Neural cell (in vitro differentiated cells): ENCODE measurements around the gene TMEM220. TPM values are rescaled to one million over a fixed set of nuclear protein-coding genes. Genes with fewer than 3 reads are reported as not detected.

Source experiments
- H2AFZ ChIP-seq: fragments of 200-600, 300-800 bp; sonication (generic), shearing (Covaris generic); 2 replicates; pipeline ENCODE4 v1.6.0; 2014; ENCODE audit warnings: low read depth, mild to moderate bottlenecking, antibody characterized with exemption, low read length, moderate library complexity
- H3F3A ChIP-seq: fragments of 200-600 bp; shearing (Covaris generic); 2 replicates; pipeline ENCODE4 v1.6.1; 2016; ENCODE audit warnings: mild to moderate bottlenecking, moderate library complexity, mixed read lengths, antibody characterized with exemption, low read length; ENCODE audit not compliant: insufficient read depth, poor library complexity, severe bottlenecking
- H3K27ac ChIP-seq: fragments of 200-600, 300-800 bp; sonication (generic), shearing (Covaris generic); 2 replicates; pipeline ENCODE4 v1.5.1; 2014; ENCODE audit warnings: mild to moderate bottlenecking, low read length, moderate library complexity
- H3K27me3 ChIP-seq: fragments of 300-800, 200-600 bp; sonication (generic), shearing (Covaris generic); 2 replicates; pipeline ENCODE4 v1.6.0; 2014; ENCODE audit warnings: mild to moderate bottlenecking, low read depth, low read length, moderate library complexity; ENCODE audit not compliant: insufficient read depth
- H3K36me3 ChIP-seq: fragments of 300-800, 200-600 bp; sonication (generic), shearing (Covaris generic); 2 replicates; pipeline ENCODE4 v1.5.1; 2014; ENCODE audit warnings: mild to moderate bottlenecking, antibody characterized with exemption, low read length, moderate library complexity; ENCODE audit not compliant: insufficient read depth
- H3K4me2 ChIP-seq: fragments of 300-800, 200-600 bp; sonication (generic), shearing (Covaris generic); 2 replicates; pipeline ENCODE4 v1.6.0; 2014; ENCODE audit warnings: mild to moderate bottlenecking, low read length
- H3K4me3 ChIP-seq: fragments of 300-800, 200-600 bp; sonication (generic), shearing (Covaris generic); 2 replicates; pipeline ENCODE4 v1.5.1; 2014; ENCODE audit warnings: mild to moderate bottlenecking, low read length, moderate library complexity
- H3K79me2 ChIP-seq: fragments of 200-600 bp; shearing (Covaris generic); replicated peaks from 2 replicates; pipeline ENCODE4 v1.6.0; 2014; ENCODE audit warnings: mild to moderate bottlenecking, low read length, moderate library complexity; ENCODE audit not compliant: insufficient read depth
- H3K9ac ChIP-seq: fragments of 300-800, 200-600 bp; sonication (generic), shearing (Covaris generic); 2 replicates; pipeline ENCODE4 v1.6.1; 2016; ENCODE audit warnings: mild to moderate bottlenecking, low read length, mixed read lengths
- H3K9me2 ChIP-seq: fragments of 200-600 bp; shearing (Covaris generic); 2 replicates; pipeline ENCODE4 v1.6.1; 2016; ENCODE audit warnings: mild to moderate bottlenecking, low read length, mixed read lengths; ENCODE audit not compliant: insufficient read depth
- H3K9me3 ChIP-seq: fragments of 200-600, 300-800 bp; sonication (generic), shearing (Covaris generic); 2 replicates; pipeline ENCODE4 v1.6.1; 2016; ENCODE audit warnings: mild to moderate bottlenecking, mixed run types, low read length, moderate library complexity, mixed read lengths
- H4K20me1 ChIP-seq: fragments of 200-600 bp; shearing (Covaris generic); 2 replicates; pipeline ENCODE4 v1.6.1; 2016; ENCODE audit warnings: mild to moderate bottlenecking, mixed run types; ENCODE audit not compliant: insufficient read depth
- CTCF ChIP-seq: fragments of 450-650 bp; IDR thresholded peaks from 2 replicates; pipeline ENCODE4 v1.5.1; 2014; ENCODE audit warnings: antibody characterized with exemption, mild to moderate bottlenecking, moderate library complexity; ENCODE audit not compliant: poor library complexity, severe bottlenecking
- EP300 ChIP-seq: fragments of 450-650 bp; conservative IDR thresholded peaks from 2 replicates; pipeline ENCODE4 v1.6.1; 2014; ENCODE audit warnings: antibody characterized with exemption, mild to moderate bottlenecking, moderate library complexity; ENCODE audit not compliant: poor library complexity, severe bottlenecking
- EZH2 ChIP-seq: fragments of 200-600, 300-800 bp; shearing (Covaris generic), sonication (generic); IDR thresholded peaks from 2 replicates; pipeline ENCODE4 v1.6.1; 2014; ENCODE audit warnings: antibody characterized with exemption, low read length, borderline replicate concordance, mild to moderate bottlenecking; ENCODE audit not compliant: insufficient read depth, poor library complexity, severe bottlenecking
- MXI1 ChIP-seq: fragments of 450-650 bp; conservative IDR thresholded peaks from 2 replicates; pipeline ENCODE4 v1.6.1; 2014; ENCODE audit warnings: antibody characterized with exemption, mild to moderate bottlenecking; ENCODE audit not compliant: poor library complexity, severe bottlenecking
- POLR2AphosphoS5 ChIP-seq: IDR thresholded peaks from 2 replicates; pipeline ENCODE4 v1.6.1; 2012
- RAD21 ChIP-seq: fragments of 450-650 bp; conservative IDR thresholded peaks from 2 replicates; pipeline ENCODE4 v1.6.1; 2014; ENCODE audit warnings: antibody characterized with exemption, mild to moderate bottlenecking, moderate library complexity
- REST ChIP-seq: IDR thresholded peaks from 2 replicates; pipeline ENCODE4 v1.6.1; 2012; ENCODE audit warnings: borderline replicate concordance
- SMC3 ChIP-seq: fragments of 450-650 bp; conservative IDR thresholded peaks from 2 replicates; pipeline ENCODE4 v1.6.1; 2014; ENCODE audit warnings: antibody characterized with exemption, mild to moderate bottlenecking, moderate library complexity; ENCODE audit not compliant: poor library complexity
- TAF1 ChIP-seq: IDR thresholded peaks from 2 replicates; pipeline ENCODE4 v1.6.1; 2012; ENCODE audit warnings: low read depth
- polyA plus RNA-seq: library from polyadenylated mRNA; depleted of rRNA; stranded (reverse); fragments of >200 nt; gene quantifications from 2 replicates; pipeline ENCODE4 v1.2.3, GENCODE V29; 2014

The TMEM220 gene
- polyA plus RNA-seq, 1 donor from 2014 or later = not detected

GRCh38 chr17:10776381-10776780 is 46.6 kb upstream of the TMEM220 start:
- no peaks in the 10 kb centered on the region for H3K9me2 ChIP-seq
- TF ChIP-seq TAF1 (no peak), CTCF (no peak), POLR2AphosphoS5 (no peak), MXI1 (no peak), SMC3 (no peak), RAD21 (no peak)
- no peak overlapping the region for H3K9ac ChIP-seq
- H3K4me3 ChIP-seq = no peak overlapping the region
- no peaks in the 10 kb centered on the region for H3K36me3 ChIP-seq
- no peak overlapping the region for H3K4me2 ChIP-seq
- H4K20me1 ChIP-seq = no peaks in the 10 kb centered on the region
- no peaks in the 10 kb centered on the region for H3K79me2 ChIP-seq
- no peak overlapping the region for H2AFZ ChIP-seq
- H3K9me3 ChIP-seq = no peaks in the 10 kb centered on the region
- H3F3A ChIP-seq = peaks cover 5% of the 10 kb centered on the region
- H3K27me3 ChIP-seq = no peaks in the 10 kb centered on the region
- H3K27ac ChIP-seq = peak overlapping the region; percentile 9

GRCh38 chr17:10775740-10776356 is 46.0 kb upstream of the TMEM220 start:
- Histone ChIP-seq H3K27ac (peak overlapping the region; percentile 95), H3K79me2 (no peaks in the 10 kb centered on the region), H3K4me3 (no peak overlapping the region), H3K9me2 (no peaks in the 10 kb centered on the region), H4K20me1 (no peaks in the 10 kb centered on the region), H3K9me3 (no peaks in the 10 kb centered on the region), H3K36me3 (no peaks in the 10 kb centered on the region), H3K27me3 (no peaks in the 10 kb centered on the region), H3K9ac (no peak overlapping the region), H2AFZ (no peak overlapping the region), H3F3A (peaks cover 5% of the 10 kb centered on the region), H3K4me2 (no peak overlapping the region)
- TF ChIP-seq REST (no peak), EP300 (no peak), EZH2 (no peak), POLR2AphosphoS5 (no peak), SMC3 (no peak), MXI1 (no peak), TAF1 (no peak), RAD21 (no peak), CTCF (no peak)
